NAMALWA (cell line): ENCODE measurements around the gene CCER1.
"Not testable (repeated sequence)": the region's sequence is repeated elsewhere in the genome, so short reads cannot be mapped to it uniquely, and the experiment has no call there.

Source experiments
- DNase-seq: peaks from one replicate; pipeline ENCODE4 v3.0.0-alpha.2; 2015; ENCODE audit warnings: low spot score

The CCER1 gene, protein sequence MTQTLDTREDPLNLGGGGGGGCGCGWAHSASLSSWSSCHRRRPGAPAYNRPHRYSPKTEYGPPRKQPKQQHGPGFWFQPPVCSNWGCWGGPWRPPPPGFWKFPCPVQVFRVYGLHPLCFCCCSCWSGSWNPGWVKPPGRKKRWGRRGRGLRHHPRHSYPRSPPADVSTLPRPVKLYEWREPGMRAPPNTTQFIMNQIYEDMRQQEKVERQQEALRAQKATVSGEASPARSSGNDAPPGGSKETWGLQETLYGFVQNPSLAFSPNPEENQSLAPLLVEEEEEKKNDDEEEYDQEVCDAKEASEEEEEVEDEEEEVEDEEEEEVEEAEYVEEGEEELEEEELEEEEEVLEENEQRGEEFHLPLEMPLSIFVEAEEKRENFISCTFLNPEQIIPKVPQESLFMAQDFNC

DNA sequence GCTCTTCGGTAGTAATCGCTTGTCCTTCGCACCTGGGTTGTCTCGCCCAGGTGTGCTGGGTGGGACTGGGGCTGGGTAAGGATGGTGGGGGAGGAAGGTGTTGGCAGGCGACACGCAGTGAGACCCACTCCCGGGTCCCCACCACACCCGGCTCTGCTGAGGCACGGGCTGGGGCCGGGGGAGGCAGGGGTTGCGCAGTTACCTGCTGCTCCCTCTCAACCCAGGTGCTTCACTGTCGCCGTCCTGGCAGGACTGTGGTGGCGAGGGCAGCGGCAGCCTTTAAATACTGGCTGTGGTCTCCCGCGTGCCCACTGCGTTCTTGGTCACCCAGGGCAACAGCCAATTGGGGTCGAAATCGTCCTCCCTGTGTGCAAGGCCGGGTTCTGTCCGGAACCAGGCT is at the start of gene CCER1:
Gene CCER1 (minus strand): TSS at position 256 of the 400 bp plus-strand sequence. CDS start 434 bp downstream, outside the sequence.
- DNase-seq: no peak

GRCh38 chr12:91003737-91004136 is 48.8 kb upstream of the CCER1 start:
- no peak for DNase-seq

DNA sequence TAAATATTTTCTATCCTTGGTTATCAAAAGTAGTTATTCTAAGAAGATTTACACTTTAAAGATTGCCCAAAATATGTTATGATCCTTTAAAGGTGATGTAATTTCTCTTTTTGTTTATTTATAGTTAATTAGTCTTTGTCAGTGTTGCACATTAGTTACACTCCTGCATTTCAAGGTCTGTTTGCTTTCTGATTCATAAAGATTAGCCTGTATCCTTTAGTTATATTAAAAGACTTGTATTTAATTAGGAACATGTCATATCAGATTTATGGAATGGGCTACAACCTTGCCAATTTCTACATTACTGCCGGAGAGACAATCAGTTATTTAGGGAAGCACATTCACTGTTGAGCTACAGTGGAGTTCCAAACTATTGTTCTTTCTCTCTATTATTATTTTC is 46.3 kb upstream of the CCER1 start:
- DNase-seq: no peak

- no peak for DNase-seq
Observed at GRCh38 chr12:90999966-91000365, 45.0 kb upstream of the CCER1 start.

DNA sequence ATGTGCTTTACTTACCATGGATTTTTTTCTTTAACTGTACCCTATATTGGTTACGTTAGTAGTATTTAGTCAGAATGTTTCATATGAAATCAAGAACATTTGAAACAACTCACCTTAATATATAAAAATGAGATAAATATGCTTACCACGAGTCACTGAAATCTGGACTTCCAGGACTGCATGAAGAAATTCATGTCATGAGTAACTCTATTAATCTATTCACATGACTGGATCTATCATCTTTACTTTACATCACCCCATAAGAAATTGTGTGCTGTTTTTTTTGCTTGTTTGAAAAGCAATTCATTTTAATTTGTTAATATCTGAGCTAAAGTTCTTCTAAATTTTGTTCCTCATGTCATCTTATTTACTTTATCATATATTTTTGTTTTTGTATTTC is 44.6 kb upstream of the CCER1 start:
- DNase-seq: no peak

- no peak for DNase-seq
Observed at GRCh38 chr12:90995010-90995409, 40.0 kb upstream of the CCER1 start.

DNA sequence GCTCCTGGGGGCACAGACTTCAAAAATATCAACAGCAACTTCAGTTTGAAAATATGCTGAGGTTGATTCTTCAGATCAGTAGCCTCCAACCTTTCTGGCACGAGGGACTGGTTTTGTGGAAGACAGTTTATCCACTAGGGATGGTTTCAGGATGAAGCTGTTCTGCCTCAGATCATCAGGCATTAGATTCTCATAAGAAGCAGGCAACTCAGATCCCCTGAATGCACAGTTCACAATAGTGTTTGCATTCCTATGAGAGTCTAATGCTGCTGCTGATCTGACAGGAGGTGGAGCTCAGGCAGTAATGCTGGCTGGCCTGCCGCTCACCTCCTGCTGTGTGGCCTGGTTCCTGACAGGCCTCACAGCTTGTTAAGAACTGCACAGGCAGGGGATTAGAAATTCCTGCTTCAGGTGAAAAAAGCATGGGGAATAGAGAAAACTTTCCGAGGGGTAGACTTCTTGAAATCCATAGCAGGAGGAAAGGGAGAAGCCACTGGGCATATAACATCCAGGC is 37.0 kb upstream of the CCER1 start:
- no peak for DNase-seq

- DNase-seq: no peak
Observed at GRCh38 chr12:90990611-90991010, 35.6 kb upstream of the CCER1 start.

GRCh38 chr12:90989686-90990111 is 34.7 kb upstream of the CCER1 start:
- no peak for DNase-seq

GRCh38 chr12:90987520-90987919 is 32.5 kb upstream of the CCER1 start:
- DNase-seq: peak; percentile 28

GRCh38 chr12:90987101-90987500 is 32.1 kb upstream of the CCER1 start:
- DNase-seq: no peak

- DNase-seq: not testable (repeated sequence)
Observed at GRCh38 chr12:90985331-90985730, 30.4 kb upstream of the CCER1 start.

- DNase-seq: no peak
Observed at GRCh38 chr12:90984114-90984513, 29.1 kb upstream of the CCER1 start.

DNA sequence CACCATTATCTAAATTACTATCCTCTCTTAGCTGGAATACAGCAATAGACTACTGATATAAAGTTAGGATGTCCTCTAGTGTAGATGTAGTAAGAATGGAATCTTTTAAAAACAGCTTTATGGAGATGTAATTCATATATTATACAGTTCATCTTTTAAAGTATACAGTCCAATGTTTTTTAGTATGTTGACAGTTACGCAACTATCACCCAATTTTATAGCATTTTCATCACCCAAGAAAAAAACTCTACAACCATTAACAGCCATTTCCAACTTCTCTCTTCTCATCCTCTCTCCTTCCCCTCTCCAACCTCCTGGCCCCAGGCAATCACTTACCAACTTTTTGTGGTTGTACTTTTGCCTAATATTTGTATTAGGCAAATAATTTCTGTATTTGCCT is 27.2 kb upstream of the CCER1 start:
- no peak for DNase-seq

DNA sequence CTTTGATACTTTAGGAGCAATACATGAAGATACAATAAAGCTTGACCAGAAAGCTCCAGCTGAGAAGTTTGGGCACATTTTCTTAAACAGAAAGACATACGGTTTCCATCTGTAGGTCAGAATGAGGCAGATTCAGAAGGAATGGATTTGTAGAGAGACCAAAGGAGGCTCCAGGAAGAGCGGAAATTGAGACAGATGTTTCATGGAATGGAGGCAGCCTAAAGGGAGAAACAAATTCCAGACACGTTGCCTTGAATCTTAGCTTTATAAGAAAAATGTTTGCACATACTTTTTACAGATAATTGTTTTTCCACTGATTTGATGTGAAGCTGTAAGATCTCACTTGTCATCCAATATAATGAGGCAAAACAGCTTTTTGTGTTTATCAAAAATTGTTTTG is 25.0 kb upstream of the CCER1 start:
- no peak for DNase-seq

DNA sequence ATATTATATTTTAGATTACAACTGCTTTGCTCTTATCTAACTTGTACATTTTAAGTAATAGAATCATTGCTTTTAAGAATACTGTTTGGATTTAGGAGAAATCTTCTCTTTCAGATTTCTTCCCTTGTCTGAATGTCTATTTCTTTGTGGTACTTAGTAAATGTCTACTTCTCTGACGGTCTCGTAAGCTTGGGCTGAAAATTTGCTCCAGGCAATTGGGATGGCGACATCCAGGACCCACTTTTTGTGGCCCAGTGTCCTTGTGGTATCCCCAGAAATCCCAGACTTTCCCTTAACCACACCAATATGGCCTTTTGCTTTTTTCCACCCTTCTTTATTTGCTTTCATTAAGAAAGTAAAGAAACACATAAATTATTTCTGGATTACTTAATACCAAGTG is 24.0 kb upstream of the CCER1 start:
- DNase-seq: no peak

GRCh38 chr12:90978117-90978770 is 23.3 kb upstream of the CCER1 start:
- peak; percentile 74 for DNase-seq

DNA sequence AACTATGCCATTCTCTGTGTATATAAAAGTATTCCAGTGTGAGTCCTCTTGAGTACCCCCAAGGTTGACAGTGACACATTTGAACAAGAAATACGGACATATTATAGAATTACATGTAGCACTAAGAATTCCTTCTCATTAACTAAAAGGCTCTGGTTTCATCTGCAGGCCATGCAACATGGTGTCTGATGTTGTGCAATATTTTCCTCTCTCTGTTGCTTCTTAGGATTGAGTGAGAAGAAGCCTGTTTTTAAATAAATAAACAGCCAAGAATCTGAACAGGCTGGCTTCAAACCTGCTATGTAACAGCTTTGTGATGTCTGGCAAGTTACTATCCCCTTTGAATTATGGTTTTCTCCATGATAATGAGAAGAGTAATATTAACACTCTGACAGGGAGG is 22.2 kb upstream of the CCER1 start:
- DNase-seq: no peak

- DNase-seq: no peak
Observed at GRCh38 chr12:90974286-90974685, 19.3 kb upstream of the CCER1 start.

DNA sequence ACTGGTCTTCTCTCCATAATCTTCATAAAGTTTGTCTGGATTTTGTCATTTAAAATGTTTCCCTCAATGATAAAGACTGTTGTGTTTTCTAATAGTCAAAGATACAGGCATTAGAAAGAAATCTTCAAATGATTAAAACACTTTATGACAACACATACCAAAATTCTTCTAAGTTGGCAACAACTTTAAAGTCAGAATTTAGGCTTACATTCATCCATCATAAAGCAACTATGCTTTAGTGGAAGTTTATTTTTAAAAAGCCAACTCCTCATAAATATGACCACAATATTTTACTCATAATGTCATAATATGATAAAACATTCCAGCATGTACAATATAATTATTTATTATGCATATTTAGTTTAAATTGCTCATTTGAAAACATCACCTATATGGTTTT is 17.2 kb upstream of the CCER1 start:
- DNase-seq: no peak

- DNase-seq: no peak
Observed at GRCh38 chr12:90970911-90971310, 15.9 kb upstream of the CCER1 start.

DNA sequence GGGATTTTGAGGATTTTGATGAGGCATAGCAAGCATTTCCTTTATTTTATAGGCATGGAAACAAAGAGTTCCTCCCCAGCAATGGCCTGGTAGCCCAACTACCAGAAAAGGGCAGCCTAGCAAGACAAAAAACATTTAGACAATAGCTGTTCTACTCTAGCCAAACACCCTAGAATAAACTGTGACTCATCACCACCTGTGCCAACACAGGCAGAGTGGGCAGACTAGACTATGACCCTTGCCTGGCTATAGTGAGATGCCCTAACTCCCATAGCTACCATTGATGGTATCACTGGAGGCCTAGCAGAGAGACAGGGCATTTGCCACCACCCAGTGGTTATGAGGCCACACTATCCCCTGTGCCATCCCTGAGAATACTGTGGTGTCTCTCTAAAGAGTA is 15.5 kb upstream of the CCER1 start:
- DNase-seq: no peak

GRCh38 chr12:90969851-90970250 is 14.9 kb upstream of the CCER1 start:
- no peak for DNase-seq
